Keratinocyte (primary cell): ENCODE data around the gene ERBB4. TPM values are rescaled to one million over a fixed set of nuclear protein-coding genes. Genes with fewer than 3 reads are reported as not detected.

Experiments
- DNase-seq: peaks from one replicate; pipeline ENCODE4 v3.0.0-alpha.2; 2011; ENCODE audit warnings: low read depth, missing footprints, low spot score
- FAIRE-seq: peaks from 2 replicates; lab custom pipeline; 2011; peaks lifted over from hg19 to GRCh38; lab: Jason Lieb, UNC
- H2AFZ ChIP-seq: 2 replicates; pipeline ENCODE4 v1.6.0; 2012; ENCODE audit warnings: low read length, control low read depth, inconsistent platforms; ENCODE audit not compliant: control insufficient read depth
- H3K27ac ChIP-seq: 2 replicates; pipeline ENCODE4 v1.5.1; 2011; ENCODE audit warnings: low read length; ENCODE audit not compliant: control insufficient read depth, insufficient read depth
- H3K27me3 ChIP-seq: 3 replicates; pipeline ENCODE4 v1.6.0; 2011; ENCODE audit warnings: low read length; ENCODE audit not compliant: control insufficient read depth, insufficient read depth; ENCODE audit errors: extremely low read depth
- H3K36me3 ChIP-seq, 2 experiments: 2 replicates in 1 of 2; 3 replicates in 1 of 2; pipeline ENCODE4 v1.5.1; 2011; ENCODE audit warnings: low read length in 2 of 2, mild to moderate bottlenecking in 1 of 2; ENCODE audit not compliant: control insufficient read depth in 2 of 2, insufficient read depth in 2 of 2; ENCODE audit errors: extremely low read depth in 1 of 2
- H3K4me1 ChIP-seq: 3 replicates; pipeline ENCODE4 v1.5.1; 2011; ENCODE audit warnings: low read length; ENCODE audit not compliant: control insufficient read depth, insufficient read depth; ENCODE audit errors: extremely low read depth
- H3K4me2 ChIP-seq: 3 replicates; pipeline ENCODE4 v1.6.0; 2011; ENCODE audit warnings: low read depth, low read length; ENCODE audit not compliant: control insufficient read depth, insufficient read depth; ENCODE audit errors: extremely low read depth
- H3K4me3 ChIP-seq, 3 experiments: fragments of 200-600 bp in 1 of 3; sonication (generic) in 1 of 3; 2 replicates in 2 of 3; 3 replicates in 1 of 3; pipeline ENCODE4 v1.5.1; 2011 to 2016; ENCODE audit warnings: low read length in 3 of 3, mild to moderate bottlenecking in 3 of 3, control low read depth in 2 of 3, inconsistent platforms in 1 of 3, low read depth in 1 of 3, mixed read lengths in 1 of 3, mixed run types in 1 of 3, moderate library complexity in 1 of 3; ENCODE audit not compliant: control insufficient read depth in 2 of 3, insufficient read depth in 2 of 3; ENCODE audit errors: extremely low read depth in 1 of 3
- H3K79me2 ChIP-seq: 2 replicates; pipeline ENCODE4 v1.6.0; 2012; ENCODE audit warnings: low read length; ENCODE audit not compliant: control insufficient read depth, insufficient read depth
- H3K9ac ChIP-seq: 3 replicates; pipeline ENCODE4 v1.6.0; 2011; ENCODE audit warnings: low read length; ENCODE audit not compliant: control insufficient read depth, insufficient read depth; ENCODE audit errors: extremely low read depth
- H3K9me1 ChIP-seq: 3 replicates; pipeline ENCODE4 v1.6.0; 2011; ENCODE audit warnings: low read length; ENCODE audit not compliant: control insufficient read depth, insufficient read depth; ENCODE audit errors: extremely low read depth
- H3K9me3 ChIP-seq: 2 replicates; pipeline ENCODE4 v1.5.1; 2012; ENCODE audit warnings: low read depth, low read length; ENCODE audit not compliant: control insufficient read depth
- H4K20me1 ChIP-seq: 3 replicates; pipeline ENCODE4 v1.6.0; 2011; ENCODE audit warnings: low read length; ENCODE audit not compliant: control insufficient read depth, insufficient read depth; ENCODE audit errors: extremely low read depth
- CTCF ChIP-seq, 3 experiments: IDR thresholded peaks in 1 of 3; conservative IDR thresholded peaks in 1 of 3; optimal IDR thresholded peaks in 1 of 3; 2 replicates in 2 of 3; 3 replicates in 1 of 3; pipeline versions ENCODE3 to v1.5.1; 2011; ENCODE audit warnings: low read length in 3 of 3, mild to moderate bottlenecking in 3 of 3, moderate library complexity in 2 of 3, control low read depth in 1 of 3, inconsistent platforms in 1 of 3; ENCODE audit not compliant: insufficient read depth in 2 of 3; ENCODE audit errors: extremely low read depth in 1 of 3
- EZH2 ChIP-seq: IDR thresholded peaks from one replicate; pipeline ENCODE4 v1.6.1; 2012; ENCODE audit warnings: inconsistent platforms, mild to moderate bottlenecking, low read length, moderate library complexity
- dilution Hi-C: fragments of 300-500 bp; cut with MboI; formaldehyde crosslinking; loops from one replicate; pipeline ENCODE4 v1.7.0; 2020; ENCODE audit warnings: low sequenced_read_pairs; ENCODE audit not compliant: extremely low pct_ligation_motif_present
- polyA plus RNA-seq, 5 experiments: library from polyadenylated mRNA; depleted of rRNA in 3 of 5; stranded (reverse) in 3 of 5; stranded (forward) in 1 of 5; unstranded in 1 of 5; fragments of >200 nt; gene quantifications; 1 replicate in 1 of 5; 2 replicates in 3 of 5; 3 replicates in 1 of 5; pipeline versions ENCODE4 v1.2.1 to v1.2.3, GENCODE V29; 2011 to 2012; ENCODE audit warnings: missing spikeins in 2 of 5, low read depth in 1 of 5, low replicate concordance in 1 of 5

Gene ERBB4
- polyA plus RNA-seq, 1 donor (not counting 4 experiments of a cell fraction or from before 2014, with no cell fraction given): 0.01 TPM

GRCh38 chr2:211364911-211365310, 1173.7 kb downstream of the ERBB4 start:
- DNase-seq: no peak
- peaks cover 8% of the 10 kb centered on the region for H3K4me1 ChIP-seq
- no peaks in the 10 kb centered on the region for H3K79me2 ChIP-seq
- dilution Hi-C loops: no loop called here
- no peaks in the 10 kb centered on the region for H3K27me3 ChIP-seq
- TF ChIP-seq CTCF (optimal IDR thresholded peaks at IDR 0.05 in 1 of 3, IDR thresholded peaks at IDR 0.05 in 1 of 3, conservative IDR thresholded peaks at IDR 0.05 in 1 of 3; ENCODE audit: extremely low read depth in 1 of 3, insufficient read depth in 2 of 3, low read length in 3 of 3) (no peak), EZH2 (no peak)
- no peaks in the 10 kb centered on the region for H3K9me3 ChIP-seq
- FAIRE-seq: no peak
- H3K9me1 ChIP-seq: no peaks in the 10 kb centered on the region
- H3K9ac ChIP-seq: no peak overlapping the region
- H3K4me2 ChIP-seq: no peak overlapping the region
- no peaks in the 10 kb centered on the region for H4K20me1 ChIP-seq
- no peak overlapping the region for H3K27ac ChIP-seq
- H2AFZ ChIP-seq: no peak overlapping the region
- H3K4me3 ChIP-seq: no peak overlapping the region
- no peaks in the 10 kb centered on the region for H3K36me3 ChIP-seq

GRCh38 chr2:211361383-211361782, 1177.2 kb downstream of the ERBB4 start:
- no peak for FAIRE-seq

More at GRCh38 chr2:211361383-211361782, 1177.2 kb downstream of the ERBB4 start:
- Histone ChIP-seq H3K9ac (no peak overlapping the region), H3K27ac (no peak overlapping the region), H4K20me1 (no peaks in the 10 kb centered on the region), H3K79me2 (no peaks in the 10 kb centered on the region), H3K4me3 (no peak overlapping the region), H2AFZ (no peak overlapping the region), H3K9me1 (no peaks in the 10 kb centered on the region), H3K36me3 (no peaks in the 10 kb centered on the region), H3K9me3 (no peaks in the 10 kb centered on the region), H3K27me3 (no peaks in the 10 kb centered on the region), H3K4me1 (no peaks in the 10 kb centered on the region), H3K4me2 (no peak overlapping the region)
- TF ChIP-seq CTCF (optimal IDR thresholded peaks at IDR 0.05 in 1 of 3, IDR thresholded peaks at IDR 0.05 in 1 of 3, conservative IDR thresholded peaks at IDR 0.05 in 1 of 3; ENCODE audit: extremely low read depth in 1 of 3, insufficient read depth in 2 of 3, low read length in 3 of 3): no peak
- no peak for TF ChIP-seq EZH2
- no peak for DNase-seq
- dilution Hi-C loops: no loop called here
